ENCODE measurements around the gene UNC50. TPM values are rescaled to one million over a fixed set of nuclear protein-coding genes. Genes with fewer than 3 reads are reported as not detected.
A peak's percentile ranks its signal among the peaks of the same experiment; 100 is the strongest.

Gene UNC50
- total and polyA plus RNA-seq, 2 donors (not counting 1 experiment from before 2014, with no cell fraction given), result 27.2 to 38.8 TPM

GRCh38 chr2:98654699-98655495, 46.5 kb downstream of the UNC50 start:
- peaks cover 29% of the 10 kb centered on the region for H3K4me1 Mint-ChIP-seq
- no peak overlapping the region for H3K4me2 ChIP-seq (replicated peaks; ENCODE audit: low read depth, low read length, poor library complexity, severe bottlenecking)
- no peak overlapping the region for H3K4me3 ChIP-seq (ENCODE audit: control extremely low read depth in 1 of 5, extremely low read depth in 1 of 5, insufficient read depth in 1 of 5, low read depth in 2 of 5, low read length in 4 of 5)
- peak overlapping the region; percentile 6 for H3K4me3 Mint-ChIP-seq
- H3K9me3 ChIP-seq (ENCODE audit: control extremely low read depth in 1 of 3, control insufficient read depth in 2 of 3, insufficient read depth in 1 of 3, low read length in 2 of 3), result no peaks in the 10 kb centered on the region
- H3K4me1 ChIP-seq (ENCODE audit: control insufficient read depth in 2 of 2, insufficient read depth in 2 of 2, low read length in 2 of 2), result peaks cover 5 to 8% of the 10 kb centered on the region in 2 donors
- WGBS (ENCODE audit: insufficient coverage), result no CpG with 5 or more reads among the region's 3 CpGs
- DNase-seq, result peak; percentile 38
- H3K9ac ChIP-seq (ENCODE audit: low read length), result no peak overlapping the region
- no peaks in the 10 kb centered on the region for H3K27me3 ChIP-seq (replicated peaks in 1 of 4; ENCODE audit: control extremely low read depth in 1 of 4, control insufficient read depth in 3 of 4, insufficient read depth in 4 of 4, low read length in 3 of 4)
- TF ChIP-seq, protein P1, sequence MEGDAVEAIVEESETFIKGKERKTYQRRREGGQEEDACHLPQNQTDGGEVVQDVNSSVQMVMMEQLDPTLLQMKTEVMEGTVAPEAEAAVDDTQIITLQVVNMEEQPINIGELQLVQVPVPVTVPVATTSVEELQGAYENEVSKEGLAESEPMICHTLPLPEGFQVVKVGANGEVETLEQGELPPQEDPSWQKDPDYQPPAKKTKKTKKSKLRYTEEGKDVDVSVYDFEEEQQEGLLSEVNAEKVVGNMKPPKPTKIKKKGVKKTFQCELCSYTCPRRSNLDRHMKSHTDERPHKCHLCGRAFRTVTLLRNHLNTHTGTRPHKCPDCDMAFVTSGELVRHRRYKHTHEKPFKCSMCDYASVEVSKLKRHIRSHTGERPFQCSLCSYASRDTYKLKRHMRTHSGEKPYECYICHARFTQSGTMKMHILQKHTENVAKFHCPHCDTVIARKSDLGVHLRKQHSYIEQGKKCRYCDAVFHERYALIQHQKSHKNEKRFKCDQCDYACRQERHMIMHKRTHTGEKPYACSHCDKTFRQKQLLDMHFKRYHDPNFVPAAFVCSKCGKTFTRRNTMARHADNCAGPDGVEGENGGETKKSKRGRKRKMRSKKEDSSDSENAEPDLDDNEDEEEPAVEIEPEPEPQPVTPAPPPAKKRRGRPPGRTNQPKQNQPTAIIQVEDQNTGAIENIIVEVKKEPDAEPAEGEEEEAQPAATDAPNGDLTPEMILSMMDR (IDR thresholded peaks at IDR 0.05), result no peak
- no peak for TF ChIP-seq EZH2 (IDR thresholded peaks at IDR 0.05; ENCODE audit: borderline replicate concordance, insufficient read depth, low read depth, low read length, poor library complexity, severe bottlenecking)
- H3K27ac Mint-ChIP-seq, result peak overlapping the region; percentile 71
- H3K27ac ChIP-seq (ENCODE audit: low read length in 2 of 2), result peak overlapping the region in 1 of 2 donors; percentile 37
- H3K79me2 ChIP-seq (ENCODE audit: control insufficient read depth, insufficient read depth, low read length), result peaks cover 3% of the 10 kb centered on the region
- no peaks in the 10 kb centered on the region for H3K27me3 Mint-ChIP-seq
- no peaks in the 10 kb centered on the region for H3K36me3 ChIP-seq (replicated peaks in 1 of 2; ENCODE audit: control extremely low read depth in 1 of 2, control insufficient read depth in 1 of 2, extremely low read depth in 1 of 2, insufficient read depth in 2 of 2, low read length in 1 of 2)
- ChIA-PET POLR2A (no interaction called here), CTCF (no interaction called here)
- H3K9me3 Mint-ChIP-seq (ENCODE audit: insufficient read depth), result no peaks in the 10 kb centered on the region
- peak overlapping the region; percentile 3 for H2AFZ ChIP-seq (ENCODE audit: insufficient read depth, low read depth, low read length, poor library complexity, severe bottlenecking)
- peak; percentile 68 for ATAC-seq (ENCODE audit: low read depth)
- intact Hi-C loops (cut with micrococcal nuclease), result loop anchor here (2.0 to 10.0 kb wide), 2 partner anchors 50 to 76 kb away; partner anchors contain the start of gene MGAT4A
- H4K20me1 ChIP-seq (ENCODE audit: control insufficient read depth, insufficient read depth, low read length, poor library complexity, severe bottlenecking), result no peaks in the 10 kb centered on the region

DNA sequence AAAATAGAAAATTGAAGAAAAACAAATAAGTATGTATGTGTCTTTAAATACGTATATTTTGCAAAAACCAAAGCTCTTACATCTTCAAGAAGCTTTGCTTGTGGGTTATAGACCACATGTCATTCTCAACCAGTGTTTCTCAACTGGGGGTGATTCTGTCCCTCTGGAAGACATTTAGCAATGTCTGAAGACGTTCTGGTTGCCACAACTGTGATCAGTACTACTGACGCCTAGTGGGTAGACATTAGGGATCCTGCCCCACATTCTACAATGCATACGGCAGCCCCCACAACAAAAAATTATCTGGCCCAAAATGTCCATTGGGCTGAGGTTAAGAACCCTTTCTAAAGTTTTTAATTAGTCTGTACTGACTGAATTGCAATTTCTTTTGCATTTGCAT, 48.4 kb downstream of the UNC50 start:
- peaks cover 29% of the 10 kb centered on the region for H3K4me1 Mint-ChIP-seq
- no peaks in the 10 kb centered on the region for H3K9me3 ChIP-seq (ENCODE audit: control extremely low read depth in 1 of 3, control insufficient read depth in 2 of 3, insufficient read depth in 1 of 3, low read length in 2 of 3)
- ChIA-PET POLR2A (no interaction called here), CTCF (interaction anchor here (0.8 to 1.0 kb wide), 2 partner anchors 37 to 91 kb away, joined by 4 to 6 read pairs; no protein-coding TSS in a partner anchor)
- intact Hi-C loops (cut with micrococcal nuclease), result loop anchor here (10.0 kb wide), 1 partner anchor 48 kb away; no protein-coding TSS in a partner anchor
- H3K4me3 ChIP-seq (ENCODE audit: control extremely low read depth in 1 of 5, extremely low read depth in 1 of 5, insufficient read depth in 1 of 5, low read depth in 2 of 5, low read length in 4 of 5), result no peak overlapping the region
- H3K9ac ChIP-seq (ENCODE audit: low read length), result no peak overlapping the region
- no peaks in the 10 kb centered on the region for H3K27me3 Mint-ChIP-seq
- H3K27me3 ChIP-seq (replicated peaks in 1 of 4; ENCODE audit: control extremely low read depth in 1 of 4, control insufficient read depth in 3 of 4, insufficient read depth in 4 of 4, low read length in 3 of 4), result no peaks in the 10 kb centered on the region
- H3K27ac Mint-ChIP-seq, result peak overlapping the region; percentile 16
- no peak for ATAC-seq (ENCODE audit: low read depth)
- no peak overlapping the region for H3K4me2 ChIP-seq (replicated peaks; ENCODE audit: low read depth, low read length, poor library complexity, severe bottlenecking)
- no peaks in the 10 kb centered on the region for H3K36me3 ChIP-seq (replicated peaks in 1 of 2; ENCODE audit: control extremely low read depth in 1 of 2, control insufficient read depth in 1 of 2, extremely low read depth in 1 of 2, insufficient read depth in 2 of 2, low read length in 1 of 2)
- H3K27ac ChIP-seq (ENCODE audit: low read length in 2 of 2), result no peak overlapping the region
- WGBS (ENCODE audit: insufficient coverage), result 80% methylated on average over 1 of the region's 4 CpGs
- DNase-seq, result no peak
- no peaks in the 10 kb centered on the region for H4K20me1 ChIP-seq (ENCODE audit: control insufficient read depth, insufficient read depth, low read length, poor library complexity, severe bottlenecking)
- no peaks in the 10 kb centered on the region for H3K79me2 ChIP-seq (ENCODE audit: control insufficient read depth, insufficient read depth, low read length)
- H2AFZ ChIP-seq (ENCODE audit: insufficient read depth, low read depth, low read length, poor library complexity, severe bottlenecking), result no peak overlapping the region
- TF ChIP-seq EZH2 (IDR thresholded peaks at IDR 0.05; ENCODE audit: borderline replicate concordance, insufficient read depth, low read depth, low read length, poor library complexity, severe bottlenecking), result no peak
- TF ChIP-seq, protein P1 (IDR thresholded peaks at IDR 0.05), result no peak
- H3K4me3 Mint-ChIP-seq, result no peak overlapping the region
- no peaks in the 10 kb centered on the region for H3K9me3 Mint-ChIP-seq (ENCODE audit: insufficient read depth)
- H3K4me1 ChIP-seq (ENCODE audit: control insufficient read depth in 2 of 2, insufficient read depth in 2 of 2, low read length in 2 of 2), result peaks cover 5 to 8% of the 10 kb centered on the region in 2 donors

Measured in B cell (primary cell).